GM12878 (cell line): Measurements from ENCODE around the gene RPS6KL1.

Experiments
- EZH2 ChIP-seq: IDR thresholded peaks from 2 replicates; pipeline ENCODE4 v1.6.1; 2012; ENCODE audit warnings: low read depth, mild to moderate bottlenecking, control low read depth, inconsistent platforms, low read length, borderline replicate concordance; ENCODE audit not compliant: control insufficient read depth
- JUND ChIP-seq: IDR thresholded peaks from 2 replicates; pipeline ENCODE4 v1.6.1; 2012; ENCODE audit warnings: low read depth, mild to moderate bottlenecking, low read length, improper control_type of control experiment, moderate library complexity
- NR2C2 ChIP-seq: IDR thresholded peaks from 2 replicates; pipeline ENCODE4 v1.6.1; 2011; ENCODE audit warnings: borderline replicate concordance, low read depth; ENCODE audit not compliant: control insufficient read depth, insufficient read length
- POLR2A ChIP-seq: IDR thresholded peaks from 2 replicates; pipeline ENCODE4 v1.6.1; 2011; ENCODE audit warnings: low read depth, mild to moderate bottlenecking, low read length
- RAD21 ChIP-seq: IDR thresholded peaks from 2 replicates; pipeline ENCODE4 v1.6.1; 2011; ENCODE audit warnings: mild to moderate bottlenecking, low read depth, low read length, moderate library complexity; ENCODE audit not compliant: insufficient read depth
- REST ChIP-seq: IDR thresholded peaks from 2 replicates; pipeline ENCODE4 v1.6.1; 2012; ENCODE audit warnings: mild to moderate bottlenecking, low read depth, low read length
- TCF12 ChIP-seq: IDR thresholded peaks from 2 replicates; pipeline ENCODE4 v1.6.1; 2011; ENCODE audit warnings: low read depth, mild to moderate bottlenecking, low read length

DNA sequence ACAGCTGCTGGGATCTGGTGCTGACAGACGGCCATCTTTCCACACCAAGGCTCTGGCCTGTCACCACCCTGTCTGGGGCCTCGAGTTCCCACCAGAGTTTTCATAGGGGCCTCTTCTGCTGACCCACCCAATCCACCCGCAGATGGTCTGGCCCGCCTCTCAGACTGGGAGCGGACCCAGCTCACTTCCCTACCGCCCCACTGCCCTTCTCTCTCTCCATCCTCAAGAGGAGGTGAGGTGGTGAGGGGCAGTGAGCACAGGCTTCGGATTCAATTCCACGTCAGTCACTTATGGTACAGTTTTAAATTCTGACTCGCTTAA is 12.3 kb upstream of the RPS6KL1 start:
- no peak for TF ChIP-seq TCF12
- TF ChIP-seq RAD21 = no peak
- TF ChIP-seq POLR2A = no peak
- no peak for TF ChIP-seq EZH2
- no peak for TF ChIP-seq REST
- no peak for TF ChIP-seq JUND
- TF ChIP-seq NR2C2 = no peak
